ENCODE results near the gene ACTL8.
"Not testable (repeated sequence)": the region's sequence is repeated elsewhere in the genome, so short reads cannot be mapped to it uniquely, and the experiment has no call there.

Gene ACTL8

DNA sequence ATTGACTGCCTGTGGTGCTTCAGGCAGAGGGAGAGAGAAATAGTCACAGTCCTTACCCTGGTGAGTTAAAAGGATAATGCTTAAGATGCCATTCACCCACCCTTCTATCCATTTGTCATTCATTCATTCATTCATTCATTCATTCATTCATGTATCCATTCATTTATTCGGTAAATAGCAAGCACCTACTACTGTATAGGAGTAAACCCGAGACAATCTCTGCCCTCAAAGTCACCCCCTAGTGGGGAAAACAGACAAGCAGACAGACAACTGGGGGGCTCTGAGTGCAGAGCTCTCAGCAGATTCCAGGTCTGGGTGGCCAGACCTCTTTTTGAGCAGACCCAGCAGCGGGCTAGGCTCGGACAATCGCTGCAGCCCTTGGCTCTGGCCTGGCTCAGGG is 14.1 kb upstream of the ACTL8 start:
- in situ Hi-C loops (cut with HindIII; ENCODE audit: low sequenced_read_pairs), result no loop called here
- no peak overlapping the region for H3K4me3 ChIP-seq (ENCODE audit: low read depth, low read length)
- TF ChIP-seq, protein P1, sequence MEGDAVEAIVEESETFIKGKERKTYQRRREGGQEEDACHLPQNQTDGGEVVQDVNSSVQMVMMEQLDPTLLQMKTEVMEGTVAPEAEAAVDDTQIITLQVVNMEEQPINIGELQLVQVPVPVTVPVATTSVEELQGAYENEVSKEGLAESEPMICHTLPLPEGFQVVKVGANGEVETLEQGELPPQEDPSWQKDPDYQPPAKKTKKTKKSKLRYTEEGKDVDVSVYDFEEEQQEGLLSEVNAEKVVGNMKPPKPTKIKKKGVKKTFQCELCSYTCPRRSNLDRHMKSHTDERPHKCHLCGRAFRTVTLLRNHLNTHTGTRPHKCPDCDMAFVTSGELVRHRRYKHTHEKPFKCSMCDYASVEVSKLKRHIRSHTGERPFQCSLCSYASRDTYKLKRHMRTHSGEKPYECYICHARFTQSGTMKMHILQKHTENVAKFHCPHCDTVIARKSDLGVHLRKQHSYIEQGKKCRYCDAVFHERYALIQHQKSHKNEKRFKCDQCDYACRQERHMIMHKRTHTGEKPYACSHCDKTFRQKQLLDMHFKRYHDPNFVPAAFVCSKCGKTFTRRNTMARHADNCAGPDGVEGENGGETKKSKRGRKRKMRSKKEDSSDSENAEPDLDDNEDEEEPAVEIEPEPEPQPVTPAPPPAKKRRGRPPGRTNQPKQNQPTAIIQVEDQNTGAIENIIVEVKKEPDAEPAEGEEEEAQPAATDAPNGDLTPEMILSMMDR (IDR thresholded peaks at IDR 0.05; ENCODE audit: low read depth, low read length), result peak; percentile 5
- DNase-seq (ENCODE audit: low read depth, low spot score), result no peak

DNA sequence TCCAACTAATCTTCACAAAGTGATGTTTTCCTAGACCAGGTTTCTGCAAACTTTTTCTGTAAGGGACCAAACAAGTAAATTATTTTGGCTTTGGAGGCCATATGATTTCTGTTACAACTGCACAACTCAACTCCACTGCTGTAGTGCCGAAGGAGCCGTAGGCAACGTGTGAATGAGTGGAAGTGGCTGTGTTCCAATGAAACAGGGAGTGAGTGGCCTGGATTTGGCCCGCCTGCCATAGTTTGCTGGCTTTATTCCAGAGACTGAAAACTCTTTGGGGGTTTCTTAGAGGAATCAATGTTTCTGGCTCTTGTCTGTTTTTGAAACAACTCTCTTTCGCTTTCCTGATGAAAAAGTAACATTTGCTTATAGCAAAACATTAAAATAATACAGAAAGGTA is 12.6 kb upstream of the ACTL8 start:
- in situ Hi-C loops (cut with HindIII; ENCODE audit: low sequenced_read_pairs), result no loop called here
- TF ChIP-seq, protein P1 (IDR thresholded peaks at IDR 0.05; ENCODE audit: low read depth, low read length), result no peak
- H3K4me3 ChIP-seq (ENCODE audit: low read depth, low read length), result no peak overlapping the region
- DNase-seq (ENCODE audit: low read depth, low spot score), result no peak

DNA sequence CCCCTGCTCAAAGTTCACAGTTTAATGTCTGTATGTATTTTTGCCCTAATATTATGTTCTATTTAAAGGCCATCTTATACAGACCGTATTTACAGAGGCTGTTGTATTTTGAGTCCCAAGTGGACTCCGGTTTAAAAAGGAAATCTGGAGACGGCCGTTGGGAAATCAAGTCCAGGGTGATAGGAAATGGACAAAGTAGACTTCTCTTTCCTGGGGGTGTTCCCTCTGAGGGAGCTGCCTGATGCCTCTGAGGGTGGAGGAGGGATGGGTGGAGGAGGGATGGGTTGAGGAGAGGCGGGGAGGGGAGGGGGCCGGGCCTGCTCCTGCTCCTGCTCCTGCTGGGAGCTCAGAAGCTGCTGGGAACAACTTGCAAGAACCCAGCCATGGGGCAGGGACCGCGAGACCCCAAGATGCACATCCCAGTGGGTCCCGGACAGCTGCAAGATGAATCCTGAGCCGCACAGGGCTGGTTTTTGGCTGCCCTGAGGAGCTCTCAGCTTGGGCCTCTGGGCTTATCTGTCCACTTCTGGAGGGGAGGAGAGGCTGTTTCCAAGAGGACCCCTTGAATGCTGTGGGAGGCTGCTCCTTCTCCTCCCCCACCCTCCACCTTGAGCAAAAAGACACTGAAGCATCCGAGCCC is 12.0 kb upstream of the ACTL8 start:
- in situ Hi-C loops (cut with HindIII; ENCODE audit: low sequenced_read_pairs), result no loop called here

DNA sequence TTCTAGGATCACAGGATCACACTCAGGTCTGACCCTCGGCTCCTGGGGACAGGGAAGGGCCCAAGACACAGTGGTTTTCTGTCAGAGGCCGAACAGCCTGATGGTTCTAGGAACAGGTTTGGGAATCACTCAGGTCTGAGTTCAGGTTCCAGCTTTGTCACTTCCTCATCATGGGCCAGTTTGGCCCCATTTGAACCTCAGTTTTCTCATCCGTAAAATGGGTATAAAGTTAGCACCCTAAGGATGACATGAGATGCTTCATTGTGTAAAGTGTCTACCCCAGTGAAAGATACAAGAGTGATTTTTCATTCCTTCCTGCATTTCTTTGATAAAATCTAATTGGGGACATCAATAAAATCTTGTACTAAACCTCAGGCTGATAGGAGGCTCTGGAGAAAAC is 11.2 kb upstream of the ACTL8 start:
- no peak overlapping the region for H3K4me3 ChIP-seq (ENCODE audit: low read depth, low read length)
- no peak for DNase-seq (ENCODE audit: low read depth, low spot score)
- in situ Hi-C loops (cut with HindIII; ENCODE audit: low sequenced_read_pairs), result no loop called here
- TF ChIP-seq, protein P1 (IDR thresholded peaks at IDR 0.05; ENCODE audit: low read depth, low read length), result no peak

More for the DNA sequence above, 12.0 kb upstream of the ACTL8 start:
- TF ChIP-seq, protein P1 (IDR thresholded peaks at IDR 0.05; ENCODE audit: low read depth, low read length), result no peak
- DNase-seq (ENCODE audit: low read depth, low spot score), result no peak
- H3K4me3 ChIP-seq (ENCODE audit: low read depth, low read length), result no peak overlapping the region

DNA sequence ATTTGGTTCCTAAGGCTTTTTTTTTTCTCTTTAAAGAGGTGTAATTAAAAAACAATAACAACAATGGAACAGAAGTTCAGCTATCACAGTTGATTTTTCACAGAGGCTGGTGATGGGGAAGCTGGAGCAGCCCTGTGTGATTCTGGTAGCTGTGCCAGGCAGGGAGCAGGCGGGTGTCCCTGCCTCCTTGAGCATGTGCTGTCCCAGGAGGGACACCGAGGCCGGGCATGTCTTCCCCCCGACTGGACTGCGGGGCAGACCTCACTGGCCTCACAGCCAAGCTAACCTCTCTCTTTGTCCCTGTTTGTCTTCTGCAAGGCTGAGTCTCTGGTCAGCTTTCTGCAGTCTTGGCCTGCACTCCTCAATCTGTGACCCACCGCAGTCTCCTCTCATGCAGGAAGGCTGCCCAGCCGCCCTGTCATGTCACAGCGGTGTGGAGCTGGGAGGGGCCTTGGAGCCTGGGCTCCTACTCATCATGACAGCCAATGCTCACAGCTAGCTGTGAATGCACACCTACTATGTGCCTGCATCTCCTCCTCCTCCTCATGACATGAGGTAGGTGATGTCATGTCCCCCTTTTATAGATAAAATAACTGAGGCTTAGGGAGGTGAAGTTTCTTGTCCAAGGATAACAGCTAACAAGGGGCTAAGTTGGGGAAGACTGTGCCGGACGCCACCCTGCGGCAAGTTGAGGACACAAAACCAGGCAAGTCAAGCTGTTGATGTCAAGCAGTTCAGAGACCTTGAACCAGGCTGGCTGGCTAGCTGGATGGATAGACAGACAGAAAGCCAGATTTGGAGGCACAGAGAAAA is 10.3 kb upstream of the ACTL8 start:
- TF ChIP-seq, protein P1 (IDR thresholded peaks at IDR 0.05; ENCODE audit: low read depth, low read length), result peak; percentile 36
- in situ Hi-C loops (cut with HindIII; ENCODE audit: low sequenced_read_pairs), result no loop called here
- H3K4me3 ChIP-seq (ENCODE audit: low read depth, low read length), result no peak overlapping the region
- DNase-seq (ENCODE audit: low read depth, low spot score), result no peak

DNA sequence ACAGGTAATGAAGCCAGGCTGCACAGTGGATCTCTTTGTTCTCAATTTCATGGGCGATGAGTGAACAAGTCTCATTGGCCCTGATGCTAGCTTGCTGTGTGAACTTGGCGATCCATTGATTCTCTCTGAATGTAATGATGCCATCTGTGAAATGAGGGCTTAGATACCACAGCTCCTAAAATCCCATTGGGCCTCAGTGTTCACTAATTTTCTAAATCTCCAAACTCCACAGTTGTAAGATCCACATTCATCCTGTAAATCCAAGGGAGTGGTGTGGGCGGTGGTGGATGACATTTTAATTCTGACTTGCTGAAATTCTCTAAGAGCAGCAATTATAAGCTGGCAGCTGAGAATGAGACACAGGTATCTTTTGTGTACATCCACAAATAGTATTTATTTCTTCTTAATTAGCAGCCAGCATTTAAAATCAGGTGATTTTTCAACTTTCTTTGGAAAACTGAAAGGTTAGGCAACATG is 9.6 kb upstream of the ACTL8 start:
- TF ChIP-seq, protein P1 (IDR thresholded peaks at IDR 0.05; ENCODE audit: low read depth, low read length), result no peak
- H3K4me3 ChIP-seq (ENCODE audit: low read depth, low read length), result no peak overlapping the region
- in situ Hi-C loops (cut with HindIII; ENCODE audit: low sequenced_read_pairs), result no loop called here
- no peak for DNase-seq (ENCODE audit: low read depth, low spot score)

DNA sequence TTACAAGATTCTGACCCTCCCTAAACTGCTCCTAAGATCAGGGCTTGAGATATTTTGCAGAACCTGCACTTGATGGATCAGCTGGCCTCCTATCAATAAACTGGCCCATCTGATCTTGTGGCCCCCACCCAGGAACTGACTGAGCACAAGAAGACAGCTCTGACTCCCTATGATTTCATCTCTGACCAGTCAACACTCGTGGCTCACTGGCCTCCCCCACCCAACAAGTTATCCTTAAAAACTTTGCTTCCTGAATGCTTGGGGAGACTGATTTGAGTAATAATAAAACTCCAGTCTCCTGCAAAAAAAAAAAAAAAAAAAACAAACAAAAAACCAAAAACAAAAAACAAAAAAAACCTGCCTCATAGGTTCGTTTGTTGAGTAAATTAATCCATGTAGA is 8.9 kb upstream of the ACTL8 start:
- in situ Hi-C loops (cut with HindIII; ENCODE audit: low sequenced_read_pairs); H3K4me3 ChIP-seq (ENCODE audit: low read depth, low read length); DNase-seq (ENCODE audit: low read depth, low spot score): not testable (repeated sequence)
